IPS-NIHi11 (cell line): Measurements from ENCODE around the gene EEFSEC.

Experiments
- DNase-seq: peaks from one replicate; pipeline ENCODE4 v3.0.0; 2012; ENCODE audit warnings: mixed read lengths, low spot score

Gene EEFSEC

GRCh38 chr3:128413413-128414205 is 260.3 kb downstream of the EEFSEC start:
- no peak for DNase-seq

- no peak for DNase-seq
Observed at GRCh38 chr3:128415200-128415772, 262.0 kb downstream of the EEFSEC start.

GRCh38 chr3:128415773-128416577 is 262.7 kb downstream of the EEFSEC start:
- DNase-seq: no peak

- DNase-seq: peak; percentile 67
Observed at GRCh38 chr3:128416578-128417211, 263.4 kb downstream of the EEFSEC start.

- DNase-seq: no peak
Observed at GRCh38 chr3:128418900-128419299, 265.6 kb downstream of the EEFSEC start.

GRCh38 chr3:128419311-128419710 is 266.0 kb downstream of the EEFSEC start:
- DNase-seq: no peak

- DNase-seq: no peak
Observed at GRCh38 chr3:128420289-128420688, 267.0 kb downstream of the EEFSEC start.

GRCh38 chr3:128420720-128421438 is 267.6 kb downstream of the EEFSEC start:
- no peak for DNase-seq

GRCh38 chr3:128421439-128421836 is 268.2 kb downstream of the EEFSEC start:
- no peak for DNase-seq

GRCh38 chr3:128421966-128422365 is 268.7 kb downstream of the EEFSEC start:
- no peak for DNase-seq

GRCh38 chr3:128422762-128423524 is 269.7 kb downstream of the EEFSEC start:
- DNase-seq: no peak

- DNase-seq: no peak
Observed at GRCh38 chr3:128423525-128424147, 270.4 kb downstream of the EEFSEC start.

GRCh38 chr3:128424508-128425069 is 271.3 kb downstream of the EEFSEC start:
- no peak for DNase-seq

GRCh38 chr3:128425142-128425845 is 272.0 kb downstream of the EEFSEC start:
- DNase-seq: no peak

- DNase-seq: no peak
Observed at GRCh38 chr3:128425846-128426127, 272.5 kb downstream of the EEFSEC start.

GRCh38 chr3:128426128-128426921 is 273.0 kb downstream of the EEFSEC start:
- peak; percentile 99 for DNase-seq

- DNase-seq: no peak
Observed at GRCh38 chr3:128427175-128427857, 274.0 kb downstream of the EEFSEC start.
